ENCODE data around the gene CLGN. TPM values are rescaled to one million over a fixed set of nuclear protein-coding genes. Genes with fewer than 3 reads are reported as not detected.

Gene CLGN
- total RNA-seq, 1 donor from 2014 or later, result 37.8 TPM

DNA sequence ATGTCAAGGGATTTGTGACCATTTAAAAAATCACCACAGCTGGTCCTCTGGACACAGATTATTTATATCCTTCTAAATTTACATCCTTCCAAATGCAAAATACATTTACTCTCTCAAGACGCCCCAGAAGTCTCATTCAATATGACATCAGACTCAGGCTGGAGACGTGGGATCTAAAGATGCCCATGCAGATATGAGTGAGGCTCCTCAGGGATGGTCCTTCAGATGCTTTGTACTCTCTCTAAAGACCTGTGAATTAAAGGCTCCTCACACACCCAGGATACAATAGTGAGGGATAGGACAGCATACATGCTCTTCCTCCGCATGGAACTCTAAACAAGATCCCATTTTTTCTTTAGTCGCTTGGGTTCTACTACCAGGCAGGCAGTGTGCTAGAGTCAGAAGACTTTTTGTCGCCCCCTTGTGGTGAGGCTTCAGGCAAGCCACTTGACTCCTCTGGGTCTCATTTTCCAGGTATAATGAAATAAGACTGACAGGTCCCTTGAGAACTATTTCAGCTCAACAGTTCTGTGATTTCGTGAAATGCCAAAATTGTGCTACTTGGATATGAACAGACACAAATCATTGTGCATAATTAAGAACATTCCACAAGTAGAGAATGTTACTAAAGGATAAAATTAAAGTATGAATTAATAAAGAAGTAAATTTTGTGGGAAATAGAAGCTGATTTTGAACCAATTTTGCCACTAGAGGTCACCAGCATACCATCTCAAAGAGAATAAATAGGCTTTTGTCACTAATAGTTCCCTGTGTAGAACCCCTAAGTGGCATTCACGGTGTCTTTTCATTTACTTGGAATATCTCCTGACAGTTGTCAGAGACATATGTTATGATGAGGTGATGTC, 67.7 kb downstream of the CLGN start:
- H3K27ac ChIP-seq, result no peak overlapping the region
- Mint-ChIP-seq H3K36me3 (no peaks in the 10 kb centered on the region), H3K27ac (no peak overlapping the region), H3K27me3 (ENCODE audit: insufficient read depth, low read depth) (peaks cover 3% of the 10 kb centered on the region), H3K9me3 (no peaks in the 10 kb centered on the region), H3K4me3 (no peak overlapping the region), H3K4me1 (peaks cover 3% of the 10 kb centered on the region)
- H3K4me1 ChIP-seq, result peaks cover 19% of the 10 kb centered on the region
- peaks cover 18% of the 10 kb centered on the region for H3F3A ChIP-seq (ENCODE audit: low read depth)
- H2AFZ ChIP-seq (replicated peaks), result no peak overlapping the region
- no peak overlapping the region for H3K4me2 ChIP-seq
- TF ChIP-seq, protein P1, sequence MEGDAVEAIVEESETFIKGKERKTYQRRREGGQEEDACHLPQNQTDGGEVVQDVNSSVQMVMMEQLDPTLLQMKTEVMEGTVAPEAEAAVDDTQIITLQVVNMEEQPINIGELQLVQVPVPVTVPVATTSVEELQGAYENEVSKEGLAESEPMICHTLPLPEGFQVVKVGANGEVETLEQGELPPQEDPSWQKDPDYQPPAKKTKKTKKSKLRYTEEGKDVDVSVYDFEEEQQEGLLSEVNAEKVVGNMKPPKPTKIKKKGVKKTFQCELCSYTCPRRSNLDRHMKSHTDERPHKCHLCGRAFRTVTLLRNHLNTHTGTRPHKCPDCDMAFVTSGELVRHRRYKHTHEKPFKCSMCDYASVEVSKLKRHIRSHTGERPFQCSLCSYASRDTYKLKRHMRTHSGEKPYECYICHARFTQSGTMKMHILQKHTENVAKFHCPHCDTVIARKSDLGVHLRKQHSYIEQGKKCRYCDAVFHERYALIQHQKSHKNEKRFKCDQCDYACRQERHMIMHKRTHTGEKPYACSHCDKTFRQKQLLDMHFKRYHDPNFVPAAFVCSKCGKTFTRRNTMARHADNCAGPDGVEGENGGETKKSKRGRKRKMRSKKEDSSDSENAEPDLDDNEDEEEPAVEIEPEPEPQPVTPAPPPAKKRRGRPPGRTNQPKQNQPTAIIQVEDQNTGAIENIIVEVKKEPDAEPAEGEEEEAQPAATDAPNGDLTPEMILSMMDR (IDR thresholded peaks at IDR 0.05), result peak; percentile 79
- no peak for TF ChIP-seq EZH2 (IDR thresholded peaks at IDR 0.05)
- H3K79me2 ChIP-seq (ENCODE audit: low read depth), result no peaks in the 10 kb centered on the region
- no peak overlapping the region for H3K9ac ChIP-seq
- H3K9me3 ChIP-seq (ENCODE audit: low read depth), result no peaks in the 10 kb centered on the region
- H4K20me1 ChIP-seq (ENCODE audit: low read depth), result no peaks in the 10 kb centered on the region
- peak; percentile 90 for DNase-seq (ENCODE audit: low spot score)
- H3K27me3 ChIP-seq, result peaks cover 15% of the 10 kb centered on the region
- no peak overlapping the region for H3K4me3 ChIP-seq
- no peaks in the 10 kb centered on the region for H3K36me3 ChIP-seq

DNA sequence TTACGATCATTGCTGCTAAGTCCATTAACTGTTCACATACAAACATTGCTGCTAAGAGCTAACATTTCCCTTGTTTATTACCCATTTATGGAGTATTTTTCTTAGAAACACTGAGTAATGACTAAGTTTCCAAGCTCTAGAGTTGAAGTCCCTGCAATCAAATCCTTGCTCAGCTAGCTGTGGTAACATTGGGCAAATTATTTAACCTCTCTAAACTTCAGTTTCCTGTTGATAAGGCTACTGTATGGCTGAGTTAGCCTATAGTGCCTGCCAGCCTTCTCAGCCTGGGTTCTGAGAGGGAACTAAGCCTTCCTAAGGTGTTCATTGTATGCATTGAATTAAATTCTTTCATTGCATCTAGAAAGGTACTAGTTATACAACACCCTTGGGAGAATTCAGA, 69.2 kb downstream of the CLGN start:
- no peaks in the 10 kb centered on the region for H3K9me3 Mint-ChIP-seq
- no peak overlapping the region for H3K27ac Mint-ChIP-seq
- Histone ChIP-seq H3K27ac (peak overlapping the region; percentile 47), H3K4me1 (peaks cover 30% of the 10 kb centered on the region), H2AFZ (replicated peaks) (no peak overlapping the region), H3K9ac (no peak overlapping the region), H3K9me3 (ENCODE audit: low read depth) (no peaks in the 10 kb centered on the region), H3K79me2 (ENCODE audit: low read depth) (no peaks in the 10 kb centered on the region), H3K36me3 (no peaks in the 10 kb centered on the region), H3F3A (ENCODE audit: low read depth) (peaks cover 29% of the 10 kb centered on the region), H4K20me1 (ENCODE audit: low read depth) (no peaks in the 10 kb centered on the region), H3K4me3 (no peak overlapping the region), H3K27me3 (peaks cover 1% of the 10 kb centered on the region), H3K4me2 (peak overlapping the region; percentile 21)
- no peak for DNase-seq (ENCODE audit: low spot score)
- no peak overlapping the region for H3K4me3 Mint-ChIP-seq
- peaks cover 9% of the 10 kb centered on the region for H3K4me1 Mint-ChIP-seq
- peaks cover 4% of the 10 kb centered on the region for H3K27me3 Mint-ChIP-seq (ENCODE audit: insufficient read depth, low read depth)
- H3K36me3 Mint-ChIP-seq, result no peaks in the 10 kb centered on the region
- TF ChIP-seq EZH2phosphoT487 (IDR thresholded peaks at IDR 0.05), result no peak
- TF ChIP-seq, protein P1 (IDR thresholded peaks at IDR 0.05), result no peak
- no peak for TF ChIP-seq EZH2 (IDR thresholded peaks at IDR 0.05)

DNA sequence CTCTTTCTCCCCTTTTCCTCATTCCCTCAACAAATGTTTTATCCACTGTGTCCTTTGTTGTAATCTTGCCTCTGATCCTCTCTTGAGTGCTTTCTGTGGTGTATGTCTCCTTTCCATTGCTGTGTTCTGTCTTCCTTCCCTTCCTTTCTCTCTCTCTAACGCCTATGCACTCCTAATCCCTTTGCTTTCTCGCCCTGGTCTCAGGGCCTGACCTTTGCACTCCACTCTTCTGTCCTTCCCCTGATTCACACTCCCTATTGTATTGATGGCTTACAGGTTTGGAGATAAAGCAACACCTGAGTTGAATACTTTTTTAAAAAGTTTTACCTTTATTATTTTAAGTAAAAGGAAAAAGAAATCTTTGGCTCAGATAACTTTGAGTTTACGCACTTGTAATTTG, 69.6 kb downstream of the CLGN start:
- Mint-ChIP-seq H3K27me3 (ENCODE audit: insufficient read depth, low read depth) (peaks cover 4% of the 10 kb centered on the region), H3K4me3 (no peak overlapping the region), H3K27ac (peak overlapping the region; percentile 5), H3K36me3 (no peaks in the 10 kb centered on the region), H3K4me1 (peaks cover 12% of the 10 kb centered on the region), H3K9me3 (no peaks in the 10 kb centered on the region)
- no peaks in the 10 kb centered on the region for H3K79me2 ChIP-seq (ENCODE audit: low read depth)
- DNase-seq (ENCODE audit: low spot score), result peak; percentile 60
- peaks cover 33% of the 10 kb centered on the region for H3F3A ChIP-seq (ENCODE audit: low read depth)
- H3K27me3 ChIP-seq, result no peaks in the 10 kb centered on the region
- TF ChIP-seq EZH2phosphoT487 (IDR thresholded peaks at IDR 0.05), result no peak
- TF ChIP-seq, protein P1 (IDR thresholded peaks at IDR 0.05), result no peak
- TF ChIP-seq EZH2 (IDR thresholded peaks at IDR 0.05), result no peak
- H3K27ac ChIP-seq, result no peak overlapping the region
- H4K20me1 ChIP-seq (ENCODE audit: low read depth), result no peaks in the 10 kb centered on the region
- H3K9me3 ChIP-seq (ENCODE audit: low read depth), result no peaks in the 10 kb centered on the region
- no peaks in the 10 kb centered on the region for H3K36me3 ChIP-seq
- H3K4me2 ChIP-seq, result peak overlapping the region; percentile 21
- no peak overlapping the region for H2AFZ ChIP-seq (replicated peaks)
- peaks cover 32% of the 10 kb centered on the region for H3K4me1 ChIP-seq
- no peak overlapping the region for H3K9ac ChIP-seq
- H3K4me3 ChIP-seq, result no peak overlapping the region
